Bronchial epithelial cell (primary cell): ENCODE results near the gene ALDH2. TPM values are rescaled to one million over a fixed set of nuclear protein-coding genes. Genes with fewer than 3 reads are reported as not detected.

Experiments used
- DNase-seq: peaks from one replicate; pipeline ENCODE4 v3.0.0-alpha.2; 2010; ENCODE audit warnings: low read depth
- FAIRE-seq: peaks from 2 replicates; lab custom pipeline; 2011; peaks lifted over from hg19 to GRCh38; lab: Jason Lieb, UNC
- H3K27me3 ChIP-seq: 2 replicates; pipeline ENCODE4 v1.5.1; 2011; ENCODE audit warnings: low read length; ENCODE audit not compliant: control insufficient read depth, insufficient read depth
- H3K36me3 ChIP-seq: 2 replicates; pipeline ENCODE4 v1.5.1; 2011; ENCODE audit warnings: low read length; ENCODE audit not compliant: control insufficient read depth, insufficient read depth
- H3K4me3 ChIP-seq: 2 replicates; pipeline ENCODE4 v1.5.1; 2011; ENCODE audit warnings: mild to moderate bottlenecking, low read depth, low read length, control low read depth
- CTCF ChIP-seq: IDR thresholded peaks from 2 replicates; pipeline ENCODE4 v1.5.1; 2011; ENCODE audit warnings: mild to moderate bottlenecking, moderate library complexity, low read length, control low read depth, inconsistent platforms; ENCODE audit not compliant: insufficient read depth, severe bottlenecking
- total RNA-seq: library from RNA; depleted of rRNA; stranded (reverse); fragments of >200 nt; gene quantifications from 2 replicates; pipeline ENCODE4 v1.2.1, GENCODE V29; 2014

ALDH2 gene
- total RNA-seq, 1 donor from 2014 or later: 41.9 TPM

GRCh38 chr12:111748151-111748672 is 18.5 kb upstream of the ALDH2 start:
- Histone ChIP-seq H3K4me3 (no peak overlapping the region), H3K36me3 (peaks cover 12% of the 10 kb centered on the region), H3K27me3 (no peaks in the 10 kb centered on the region)
- no peak for FAIRE-seq
- no peak for TF ChIP-seq CTCF
- DNase-seq: no peak

- TF ChIP-seq CTCF: no peak
- Histone ChIP-seq H3K36me3 (peaks cover 15% of the 10 kb centered on the region), H3K4me3 (no peak overlapping the region), H3K27me3 (no peaks in the 10 kb centered on the region)
- FAIRE-seq (no peak), DNase-seq (no peak)
These were observed 17.9 kb upstream of the ALDH2 start for GRCh38 chr12:111748867-111749266.

- FAIRE-seq (no peak), DNase-seq (no peak)
- no peak for TF ChIP-seq CTCF
- H3K36me3 ChIP-seq: peaks cover 16% of the 10 kb centered on the region
- H3K4me3 ChIP-seq: no peak overlapping the region
- H3K27me3 ChIP-seq: no peaks in the 10 kb centered on the region
These were observed 17.3 kb upstream of the ALDH2 start for GRCh38 chr12:111749391-111749790.

- H3K27me3 ChIP-seq: no peaks in the 10 kb centered on the region
- H3K4me3 ChIP-seq: no peak overlapping the region
- no peak for FAIRE-seq
- peak; percentile 94 for TF ChIP-seq CTCF
- DNase-seq: peak; percentile 47
- peaks cover 10% of the 10 kb centered on the region for H3K36me3 ChIP-seq
These were observed 13.4 kb upstream of the ALDH2 start for GRCh38 chr12:111753144-111753881.

- TF ChIP-seq CTCF: no peak
- Histone ChIP-seq H3K27me3 (no peaks in the 10 kb centered on the region), H3K4me3 (no peak overlapping the region), H3K36me3 (peaks cover 6% of the 10 kb centered on the region)
- FAIRE-seq (no peak), DNase-seq (no peak)
These were observed 12.1 kb upstream of the ALDH2 start for GRCh38 chr12:111754671-111755070.

GRCh38 chr12:111756196-111756595 is 10.5 kb upstream of the ALDH2 start:
- DNase-seq: no peak
- Histone ChIP-seq H3K36me3 (peaks cover 6% of the 10 kb centered on the region), H3K4me3 (no peak overlapping the region), H3K27me3 (no peaks in the 10 kb centered on the region)
- peak; percentile 47 for FAIRE-seq
- no peak for TF ChIP-seq CTCF
